Inflammatory macrophage treated with lipopolysaccharide for 1 hour (primary cell): ENCODE measurements around the gene FAM53A.

ENCODE experiments used
- DNase-seq, 2 donors: peaks; one replicate each; pipeline ENCODE4 v3.0.0-alpha.2; 2020 to 2022

Gene FAM53A, protein sequence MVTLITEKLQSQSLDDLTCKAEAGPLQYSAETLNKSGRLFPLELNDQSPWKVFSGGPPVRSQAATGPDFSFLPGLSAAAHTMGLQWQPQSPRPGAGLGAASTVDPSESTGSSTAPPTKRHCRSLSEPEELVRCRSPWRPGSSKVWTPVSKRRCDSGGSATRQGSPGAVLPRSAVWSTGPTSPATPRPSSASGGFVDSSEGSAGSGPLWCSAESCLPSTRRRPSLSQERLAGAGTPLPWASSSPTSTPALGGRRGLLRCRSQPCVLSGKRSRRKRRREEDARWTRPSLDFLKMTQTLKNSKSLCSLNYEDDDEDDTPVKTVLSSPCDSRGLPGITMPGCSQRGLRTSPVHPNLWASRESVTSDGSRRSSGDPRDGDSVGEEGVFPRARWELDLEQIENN

DNA sequence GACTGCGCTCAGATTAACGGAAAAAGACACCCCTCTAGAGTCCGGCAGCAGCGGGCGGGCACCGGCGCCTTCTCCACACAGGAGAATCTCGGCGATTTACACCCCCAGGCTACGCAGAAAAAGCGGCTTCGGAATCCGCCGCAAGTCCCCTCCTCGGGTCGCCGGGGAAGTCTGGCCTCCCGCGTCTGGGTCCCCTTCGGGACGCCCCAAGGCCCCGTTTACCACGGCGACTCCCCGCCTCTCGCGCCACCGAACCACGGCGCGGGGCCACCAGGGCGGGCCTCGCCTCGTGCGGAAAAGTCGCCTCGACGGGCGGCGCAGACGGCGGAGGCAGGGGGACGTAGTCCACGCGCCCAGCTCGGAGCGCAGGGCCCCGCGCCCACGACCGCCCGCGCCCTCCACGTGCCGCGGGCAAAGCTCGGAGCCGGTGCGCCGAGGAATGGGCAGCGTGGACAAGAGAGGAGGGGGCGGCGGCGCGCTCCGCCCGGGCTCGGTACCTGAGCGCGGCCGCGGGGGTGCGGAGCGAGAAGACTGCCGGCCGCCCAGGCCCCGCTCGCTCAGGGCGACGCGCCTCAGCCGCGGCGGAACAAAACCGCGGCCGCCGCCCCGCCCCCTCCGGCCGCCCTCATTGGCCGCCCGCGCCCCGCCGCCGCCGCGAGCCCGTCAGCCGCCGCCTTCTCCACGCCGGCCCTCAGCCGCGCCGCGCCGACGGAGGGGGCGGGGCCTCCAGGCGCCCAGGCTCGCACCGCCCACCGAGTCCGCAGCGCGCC lies at the start of gene FAM53A:
Gene FAM53A (minus strand): TSS at position 578 of the 770 bp plus-strand sequence. CDS start 15,572 bp downstream, outside the sequence.
- peak; percentile 79 to 91 for DNase-seq

DNA sequence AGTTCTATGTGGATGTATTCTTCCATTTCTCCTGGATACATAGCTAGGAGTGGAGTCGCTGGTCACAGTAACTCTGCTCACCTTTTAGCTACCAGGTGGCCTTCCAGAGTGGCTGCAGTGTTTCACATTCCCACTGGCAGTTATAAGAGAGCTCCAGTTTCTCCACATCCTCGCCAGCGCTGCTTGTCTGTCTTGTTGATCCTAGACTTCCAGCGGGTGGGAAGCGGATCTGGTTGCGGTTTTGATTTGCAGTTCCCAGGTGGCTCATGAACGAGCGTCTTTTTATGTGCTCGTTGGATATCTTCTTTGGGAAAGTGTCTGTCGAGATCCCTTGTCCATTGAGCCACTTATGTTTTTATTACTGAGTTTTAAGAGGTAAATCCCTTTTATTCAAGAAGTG lies 48.8 kb upstream of the FAM53A start:
- no peak for DNase-seq

DNA sequence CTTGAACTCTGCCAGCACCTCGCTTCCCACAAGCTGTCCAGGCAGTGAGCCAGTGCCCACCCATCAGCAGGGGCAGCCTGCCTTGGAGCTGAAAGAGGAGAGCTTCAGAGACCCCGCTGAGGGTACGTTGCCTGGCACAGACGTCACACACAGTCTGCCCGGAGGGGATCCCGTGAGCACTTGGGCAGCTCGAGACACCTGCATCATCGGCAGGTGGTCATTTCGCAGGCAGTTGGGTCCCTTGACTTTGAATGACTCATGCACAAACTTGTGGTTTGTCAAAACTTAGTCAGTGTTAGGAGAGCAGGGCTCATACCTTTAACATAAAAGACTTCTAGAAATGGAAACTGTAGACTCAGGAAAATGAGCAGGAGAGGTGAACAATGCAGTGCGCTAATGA lies 47.1 kb upstream of the FAM53A start:
- DNase-seq: no peak

DNA sequence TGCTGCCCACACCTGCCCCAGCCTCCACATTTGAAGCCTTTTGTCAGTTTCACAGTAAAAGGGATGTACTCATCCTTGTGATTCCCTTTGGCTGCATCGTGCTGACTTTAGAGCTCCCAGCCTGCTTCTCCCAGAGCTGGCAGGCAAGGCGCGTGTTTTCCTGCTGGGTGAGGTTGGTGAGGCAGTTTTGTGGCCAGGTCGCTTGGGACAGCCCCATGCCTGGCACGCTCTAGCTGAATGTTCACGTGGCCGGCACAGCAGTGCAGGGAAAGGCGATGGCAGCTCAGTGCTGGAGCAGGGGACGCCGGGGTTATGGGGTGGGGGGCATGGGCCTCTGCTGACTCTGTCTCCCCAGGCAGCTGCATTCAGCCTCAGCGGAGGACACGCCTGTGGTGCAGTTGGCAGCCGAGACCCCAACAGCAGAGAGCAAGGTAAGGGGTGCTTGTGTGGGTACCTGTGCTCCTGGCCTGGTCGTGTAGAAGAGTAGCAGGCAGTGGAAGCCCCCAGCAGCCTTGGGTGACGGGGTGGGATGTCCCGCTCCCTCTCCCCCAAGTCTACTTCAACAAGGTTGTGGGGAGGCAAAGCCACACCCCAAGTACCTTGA lies 46.5 kb upstream of the FAM53A start:
- DNase-seq: no peak

DNA sequence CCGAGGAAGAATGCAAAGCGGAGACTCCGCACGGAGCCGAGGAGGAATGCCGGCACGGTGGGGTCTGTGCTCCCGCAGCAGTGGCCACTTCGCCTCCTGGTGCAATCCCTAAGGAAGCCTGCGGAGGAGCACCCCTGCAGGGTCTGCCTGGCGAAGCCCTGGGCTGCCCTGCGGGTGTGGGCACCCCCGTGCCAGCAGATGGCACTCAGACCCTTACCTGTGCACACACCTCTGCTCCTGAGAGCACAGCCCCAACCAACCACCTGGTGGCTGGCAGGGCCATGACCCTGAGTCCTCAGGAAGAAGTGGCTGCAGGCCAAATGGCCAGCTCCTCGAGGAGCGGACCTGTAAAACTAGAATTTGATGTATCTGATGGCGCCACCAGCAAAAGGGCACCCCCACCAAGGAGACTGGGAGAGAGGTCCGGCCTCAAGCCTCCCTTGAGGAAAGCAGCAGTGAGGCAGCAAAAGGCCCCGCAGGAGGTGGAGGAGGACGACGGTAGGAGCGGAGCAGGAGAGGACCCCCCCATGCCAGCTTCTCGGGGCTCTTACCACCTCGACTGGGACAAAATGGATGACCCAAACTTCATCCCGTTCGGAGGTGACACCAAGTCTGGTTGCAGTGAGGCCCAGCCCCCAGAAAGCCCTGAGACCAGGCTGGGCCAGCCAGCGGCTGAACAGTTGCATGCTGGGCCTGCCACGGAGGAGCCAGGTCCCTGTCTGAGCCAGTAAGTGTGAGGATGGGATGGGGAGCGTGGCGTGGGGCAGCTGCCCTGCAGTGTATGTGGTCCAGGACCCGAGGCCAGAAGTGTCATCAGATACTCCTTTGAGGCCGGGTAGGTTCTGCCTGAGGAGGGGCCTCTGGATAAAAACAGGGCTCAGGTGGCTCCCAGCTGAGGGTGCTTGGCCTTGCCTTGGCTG lies 44.2 kb upstream of the FAM53A start:
- DNase-seq: no peak

DNA sequence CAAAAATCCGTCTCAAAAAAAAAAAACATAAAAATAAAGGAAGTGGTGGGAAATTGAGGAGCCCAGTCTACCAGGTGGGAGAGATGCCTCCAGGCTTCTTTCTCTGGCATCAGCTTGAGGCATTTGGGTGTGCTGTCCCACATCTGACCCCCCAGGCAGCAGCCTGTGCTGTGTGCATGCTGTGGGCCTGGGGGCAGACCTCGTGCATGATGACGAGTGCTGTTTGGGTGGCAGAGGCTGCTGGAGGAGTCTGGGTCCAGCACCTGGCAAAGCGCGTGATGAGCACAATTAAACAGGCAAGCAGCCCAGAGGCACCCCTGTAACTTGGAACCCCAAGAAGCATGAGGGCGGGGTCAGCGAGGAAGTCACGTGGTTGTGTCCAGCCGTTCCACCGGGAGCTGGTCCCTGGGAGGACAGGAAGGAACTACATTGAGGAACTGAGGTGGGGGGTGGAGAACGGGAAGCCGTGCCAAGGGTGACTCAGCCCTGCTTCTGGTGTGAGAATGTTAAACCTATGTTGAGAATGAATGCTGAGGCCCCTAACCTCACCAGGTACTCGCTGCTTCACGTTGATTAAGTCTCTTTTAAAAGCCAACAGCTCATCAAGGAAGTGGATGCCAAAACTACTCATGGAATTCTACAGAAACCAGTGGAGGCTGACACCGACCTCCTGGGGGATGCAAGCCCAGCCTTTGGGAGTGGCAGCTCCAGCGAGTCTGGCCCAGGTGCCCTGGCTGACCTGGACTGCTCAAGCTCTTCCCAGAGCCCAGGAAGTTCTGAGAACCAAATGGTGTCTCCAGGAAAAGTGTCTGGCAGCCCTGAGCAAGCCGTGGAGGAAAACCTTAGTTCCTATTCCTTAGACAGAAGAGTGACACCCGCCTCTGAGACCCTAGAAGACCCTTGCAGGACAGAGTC lies 43.3 kb upstream of the FAM53A start:
- DNase-seq: peak; percentile 77 to 79

DNA sequence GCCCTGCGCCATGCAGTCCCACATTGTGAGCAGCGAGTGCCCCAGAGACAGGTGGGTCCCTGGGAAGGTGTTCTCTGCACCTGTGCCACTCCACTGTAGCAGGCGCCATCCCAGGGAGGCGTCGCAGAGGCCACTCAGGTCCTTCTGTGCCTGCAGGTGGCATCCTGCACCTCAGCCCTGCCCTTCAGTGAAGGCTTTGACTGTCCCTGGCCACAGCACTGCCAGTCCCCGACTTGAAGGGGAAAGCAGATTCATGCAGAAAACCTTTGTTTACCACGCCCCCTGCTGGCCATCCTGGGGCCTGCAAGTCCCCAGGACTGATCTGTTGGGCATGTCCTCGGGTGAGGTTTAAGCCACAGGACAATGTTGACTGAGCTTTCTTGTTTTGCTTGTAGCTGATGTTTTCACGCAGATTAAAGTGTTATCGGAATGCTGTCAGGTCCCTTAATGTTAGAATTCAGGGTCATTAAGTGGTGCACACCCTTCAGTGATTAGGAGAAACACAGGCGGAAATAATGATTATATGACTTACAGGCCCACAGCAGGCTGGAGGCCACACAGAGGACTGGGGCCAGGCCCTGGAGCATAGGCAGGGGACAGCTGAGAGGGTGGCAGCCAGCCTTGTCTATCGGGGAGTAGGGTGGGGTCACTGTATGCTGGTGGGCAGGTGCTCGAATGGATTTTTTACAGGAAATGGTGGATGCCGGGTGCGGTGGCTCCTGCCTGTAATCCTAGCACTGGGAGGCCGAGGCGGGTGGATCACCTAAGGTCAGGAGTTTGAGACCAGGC lies 42.2 kb upstream of the FAM53A start:
- DNase-seq: peak; percentile 72 to 98

DNA sequence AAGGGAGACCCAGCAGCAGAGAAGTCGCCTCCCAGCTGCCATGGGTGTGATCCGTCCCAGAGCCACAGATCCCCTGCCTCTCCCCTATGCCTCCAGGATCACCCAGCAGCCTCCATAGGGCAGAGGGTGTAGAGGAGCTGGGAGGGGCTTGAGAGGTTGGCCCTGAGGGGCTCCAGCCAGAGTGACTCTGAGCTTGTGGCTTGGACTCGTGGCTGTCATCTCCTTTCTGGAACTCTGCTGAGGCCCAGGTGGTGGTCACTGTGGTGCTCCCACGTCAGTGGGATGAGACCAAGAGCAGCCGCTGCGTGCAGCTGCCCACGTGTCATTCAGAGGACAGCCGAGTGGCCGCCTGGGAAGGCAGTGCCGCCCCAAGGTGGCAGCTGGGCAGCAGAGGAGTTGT lies 41.4 kb upstream of the FAM53A start:
- no peak for DNase-seq

DNA sequence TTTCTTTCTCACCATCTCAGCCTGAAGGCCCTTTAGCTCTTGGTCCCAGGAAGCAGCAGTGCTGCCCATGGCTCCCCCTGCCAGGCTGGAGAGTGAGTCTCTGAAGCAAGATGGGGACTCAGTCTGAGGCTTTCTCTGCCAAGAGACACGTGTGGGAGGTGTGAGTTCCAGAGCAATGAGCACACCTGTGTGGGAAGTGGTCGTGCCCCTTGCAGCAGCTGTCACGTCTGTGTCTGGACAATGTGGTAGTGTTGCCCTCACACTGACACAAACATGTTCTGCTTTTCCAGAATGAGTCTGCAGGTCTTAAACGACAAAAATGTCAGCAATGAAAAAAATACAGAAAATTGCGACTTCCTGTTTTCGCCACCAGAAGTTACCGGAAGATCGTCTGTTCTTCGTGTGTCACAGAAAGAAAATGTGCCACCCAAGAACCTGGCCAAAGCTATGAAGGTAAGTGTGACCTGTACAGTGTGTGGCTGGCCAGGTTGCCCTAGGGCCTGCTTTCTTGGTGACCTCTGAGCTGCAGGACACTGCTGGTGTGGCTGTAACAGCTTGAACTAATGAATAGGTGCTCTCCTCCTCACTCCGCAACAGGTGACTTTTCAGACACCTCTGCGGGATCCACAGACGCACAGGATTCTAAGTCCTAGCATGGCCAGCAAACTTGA lies 39.2 kb upstream of the FAM53A start:
- DNase-seq: peak; percentile 61 to 62

DNA sequence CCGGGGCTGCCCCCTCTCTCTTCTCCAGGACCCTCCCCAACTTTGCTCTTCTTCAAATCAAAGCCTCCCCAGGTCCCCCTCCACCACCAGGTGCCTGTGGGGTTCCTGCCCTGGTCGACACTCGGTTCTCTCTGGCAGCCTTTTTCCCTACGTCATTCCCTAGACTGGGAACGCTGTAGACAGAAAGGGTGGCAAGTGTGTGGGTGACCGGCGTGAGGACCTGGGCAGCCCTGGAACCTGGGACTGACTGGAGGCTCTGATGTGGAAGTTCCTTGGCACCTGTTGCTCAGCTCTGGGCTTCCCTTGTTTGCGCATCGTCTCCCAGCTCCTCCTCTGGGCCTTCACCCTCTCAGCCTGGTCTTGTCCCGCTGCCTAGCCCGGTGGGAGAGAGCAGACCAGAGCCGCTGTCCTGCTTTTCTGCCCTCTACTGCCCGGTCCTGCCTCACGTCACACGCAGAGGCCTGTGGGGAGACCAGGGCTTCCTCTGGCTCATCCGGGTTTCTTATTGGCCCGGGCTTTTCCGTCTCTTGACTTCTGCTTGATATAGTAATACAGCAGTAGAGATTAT lies 38.5 kb upstream of the FAM53A start:
- peak; percentile 52 to 56 for DNase-seq

DNA sequence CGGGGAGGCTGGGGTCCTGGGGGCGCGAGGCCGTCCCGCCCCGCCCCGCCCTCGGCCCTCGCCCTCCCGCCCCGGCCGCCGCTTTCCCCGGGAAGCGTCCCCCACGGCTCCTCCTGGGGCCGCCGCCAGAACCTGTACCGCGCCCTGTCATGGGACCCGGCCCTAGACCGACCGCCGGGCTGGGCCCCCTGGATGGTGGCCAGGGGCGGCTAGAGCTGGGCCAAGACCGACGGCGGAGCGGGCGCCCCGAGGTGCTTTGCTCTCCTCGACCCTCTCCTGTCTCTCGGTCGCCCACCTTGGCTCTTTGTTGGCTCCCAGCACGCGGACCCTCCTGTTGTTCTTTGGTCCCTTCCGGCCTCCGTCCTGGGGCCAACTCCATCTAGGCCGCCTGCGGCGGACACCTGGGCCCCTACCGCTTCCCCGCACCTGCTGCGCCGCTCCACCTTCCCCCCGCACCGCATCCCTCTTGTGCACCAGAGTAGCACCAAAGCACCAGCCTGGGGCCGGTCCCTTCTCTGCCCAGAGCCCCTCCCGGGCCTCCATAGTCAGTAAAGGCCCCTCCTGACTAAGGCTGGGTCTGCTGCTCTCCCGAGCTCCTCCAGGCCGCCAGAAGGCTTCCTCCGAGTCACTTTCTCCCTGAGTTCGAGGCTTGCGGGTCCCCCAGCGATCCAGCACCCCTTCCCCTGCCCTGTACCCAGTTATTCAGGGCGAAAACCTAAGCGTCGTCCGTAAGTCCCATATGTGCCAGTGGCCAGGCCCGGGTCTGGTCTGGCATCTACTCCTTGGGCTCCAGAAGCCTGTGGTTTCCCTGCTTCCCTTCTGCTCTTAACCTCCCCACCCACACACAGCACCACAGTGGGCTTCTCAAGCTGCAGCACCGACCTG lies 37.8 kb upstream of the FAM53A start:
- DNase-seq: peak; percentile 36 to 39

DNA sequence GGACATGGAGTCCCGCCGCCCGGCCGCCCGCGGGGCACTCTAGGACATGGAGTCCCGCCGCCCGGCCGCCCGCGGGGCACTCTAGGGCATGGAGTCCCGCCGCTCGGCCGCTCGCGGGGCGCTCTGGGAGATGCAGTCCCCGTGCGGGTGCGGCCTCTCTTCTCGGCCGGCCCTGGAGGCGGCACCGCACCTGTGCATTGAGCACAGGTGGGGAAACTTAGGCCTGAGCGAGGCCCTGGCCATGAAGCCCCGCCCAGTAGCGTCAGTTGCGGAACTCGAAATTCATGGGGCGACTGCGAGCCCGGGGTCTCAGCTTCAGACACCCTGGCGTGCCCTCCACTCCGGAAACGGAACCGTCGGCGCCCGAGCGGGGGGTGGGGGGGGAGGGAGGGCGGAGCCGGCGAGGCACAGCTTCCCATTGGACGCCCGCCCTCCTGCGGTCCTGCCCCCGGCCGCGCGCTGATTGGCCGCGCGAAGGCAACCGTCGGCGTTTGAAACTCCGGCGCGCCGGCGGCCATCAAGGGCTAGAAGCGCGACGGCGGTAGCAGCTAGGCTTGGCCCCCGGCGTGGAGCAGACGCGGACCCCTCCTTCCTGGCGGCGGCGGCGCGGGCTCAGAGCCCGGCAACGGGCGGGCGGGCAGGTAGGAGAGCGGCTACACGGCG lies 37.0 kb upstream of the FAM53A start, which contains the start of the genes TACC3 and TMEM129:
Gene TACC3 (plus strand): TSS at position 519 of the 663 bp plus-strand sequence. CDS start 1,901 bp downstream, outside the sequence.
Gene TMEM129 (minus strand): TSS at position 321 of the 663 bp plus-strand sequence. CDS start 486 bp downstream, outside the sequence.
- DNase-seq: peak; percentile 86 to 91

DNA sequence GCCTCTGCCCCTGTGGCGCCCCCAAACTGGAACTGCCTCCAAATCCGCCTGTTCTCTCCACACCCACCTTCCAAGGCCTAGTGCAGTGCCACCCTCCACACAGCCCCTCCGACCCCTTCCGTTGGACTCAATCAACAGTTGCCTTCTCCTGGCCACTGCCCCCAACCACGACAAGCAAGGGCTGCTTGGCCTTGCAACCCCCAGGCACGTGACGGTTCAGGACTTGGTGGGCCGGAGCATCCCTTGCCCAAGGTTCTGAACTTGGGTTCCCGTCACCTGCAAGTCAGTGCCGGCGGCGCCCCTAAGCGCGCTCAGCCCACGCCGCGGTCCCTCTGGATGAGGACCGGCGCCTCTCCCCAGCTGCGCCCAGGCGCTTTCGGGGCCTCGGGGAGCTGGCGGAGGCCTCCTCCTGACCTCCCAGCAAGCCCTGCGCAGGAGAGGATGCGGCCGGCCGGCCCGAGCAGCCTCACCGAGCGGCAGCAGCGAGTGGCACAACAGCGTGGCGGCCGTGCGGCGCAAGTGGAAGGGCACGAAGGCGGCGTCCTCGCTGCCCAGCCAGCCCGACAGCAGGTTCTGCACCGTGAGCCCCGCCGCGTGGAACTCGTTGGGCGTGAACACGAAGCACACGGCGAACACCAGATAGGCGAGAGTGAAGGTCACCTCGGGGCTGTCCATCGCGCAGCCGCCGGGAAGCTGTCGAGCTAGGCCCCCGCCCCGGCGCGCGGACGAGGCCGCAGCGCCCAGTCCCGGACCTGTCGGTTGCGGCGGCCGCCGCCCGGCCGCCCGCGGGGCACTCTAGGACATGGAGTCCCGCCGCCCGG lies 36.3 kb upstream of the FAM53A start:
- peak; percentile 29 to 35 for DNase-seq

DNA sequence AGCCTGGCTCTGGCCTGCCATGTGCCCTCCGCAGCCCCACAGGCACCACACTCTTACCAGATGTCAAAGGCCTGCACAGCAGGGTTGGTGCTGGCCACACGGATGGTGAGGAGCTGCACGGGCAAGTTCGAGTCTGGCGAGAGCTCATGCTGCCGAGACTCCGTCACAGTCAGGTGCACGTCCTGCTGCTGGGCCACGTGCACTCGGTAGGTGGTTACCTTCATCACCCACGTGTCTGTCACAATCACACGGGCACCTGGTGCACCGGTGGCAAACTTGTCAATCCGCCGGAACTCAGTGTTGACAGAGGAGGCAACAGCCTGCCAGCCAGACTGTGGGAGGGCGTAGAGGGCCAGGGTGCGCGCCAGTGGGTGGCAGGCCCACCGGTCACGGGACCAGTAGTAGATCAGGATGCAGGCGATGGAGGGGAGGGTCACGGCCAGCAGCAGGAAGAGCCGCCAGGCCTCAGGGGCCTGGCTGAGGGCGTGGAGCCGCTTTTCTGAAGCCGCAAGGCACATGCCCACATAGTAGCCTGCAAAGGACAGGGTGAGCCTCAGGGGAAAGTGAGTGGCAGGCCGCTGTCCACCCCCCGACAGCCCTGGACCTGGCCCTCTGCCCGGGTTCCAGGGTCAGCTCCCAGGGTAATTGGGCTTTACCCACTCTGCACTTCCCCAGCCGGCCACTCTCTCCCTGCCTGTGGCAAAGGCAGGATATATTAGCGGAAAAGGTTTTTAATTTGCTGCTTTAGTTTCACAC lies 34.2 kb upstream of the FAM53A start:
- DNase-seq: no peak

DNA sequence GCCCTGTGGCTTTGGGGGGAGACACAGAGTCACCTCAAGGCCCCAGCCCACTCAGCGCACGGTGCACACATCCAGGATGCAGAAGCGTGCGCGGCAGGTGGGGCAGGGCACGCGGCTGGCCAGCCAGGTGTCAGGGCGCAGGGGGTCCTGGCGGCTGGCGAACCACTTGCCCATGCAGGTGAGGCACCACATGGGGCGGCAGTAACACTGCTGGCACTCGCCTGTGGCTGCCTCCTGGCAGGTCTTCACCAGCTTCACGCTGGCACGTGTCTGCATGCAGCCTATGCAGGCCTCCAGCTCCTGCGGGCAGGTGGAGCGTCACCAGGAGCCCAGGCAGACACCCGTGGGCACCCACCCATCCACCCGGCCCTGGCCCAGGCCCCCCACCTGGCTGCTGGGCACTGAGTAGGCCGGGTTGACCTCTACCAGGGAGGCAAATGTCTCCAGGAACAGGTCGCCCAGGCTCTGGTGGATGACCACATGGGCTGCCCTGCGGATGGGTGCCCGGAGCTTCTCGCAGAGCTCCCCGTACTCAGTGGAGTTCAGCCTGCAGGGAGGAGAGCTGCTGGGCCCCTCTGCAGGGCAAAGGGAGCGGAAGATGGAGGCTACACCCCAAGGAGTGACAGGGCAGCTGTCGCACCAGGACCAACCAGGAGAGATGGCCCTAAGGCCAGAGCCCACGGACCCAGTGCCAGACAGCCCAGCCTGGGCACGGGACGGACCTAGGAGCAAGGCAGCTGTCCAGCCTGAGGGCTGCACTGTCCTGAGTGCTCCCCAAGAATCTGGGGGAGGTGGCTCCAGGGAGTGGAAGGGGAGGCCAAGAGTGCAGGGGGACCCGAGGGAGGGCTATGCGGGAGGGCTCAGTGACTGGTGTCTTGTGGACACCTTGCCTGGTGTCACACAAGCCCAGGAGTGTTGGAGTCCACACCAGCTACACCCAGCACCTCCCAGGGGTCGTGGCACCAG lies 33.3 kb upstream of the FAM53A start:
- DNase-seq: no peak
